ENCODE data around the gene ATP13A2.

ATP13A2 gene, protein sequence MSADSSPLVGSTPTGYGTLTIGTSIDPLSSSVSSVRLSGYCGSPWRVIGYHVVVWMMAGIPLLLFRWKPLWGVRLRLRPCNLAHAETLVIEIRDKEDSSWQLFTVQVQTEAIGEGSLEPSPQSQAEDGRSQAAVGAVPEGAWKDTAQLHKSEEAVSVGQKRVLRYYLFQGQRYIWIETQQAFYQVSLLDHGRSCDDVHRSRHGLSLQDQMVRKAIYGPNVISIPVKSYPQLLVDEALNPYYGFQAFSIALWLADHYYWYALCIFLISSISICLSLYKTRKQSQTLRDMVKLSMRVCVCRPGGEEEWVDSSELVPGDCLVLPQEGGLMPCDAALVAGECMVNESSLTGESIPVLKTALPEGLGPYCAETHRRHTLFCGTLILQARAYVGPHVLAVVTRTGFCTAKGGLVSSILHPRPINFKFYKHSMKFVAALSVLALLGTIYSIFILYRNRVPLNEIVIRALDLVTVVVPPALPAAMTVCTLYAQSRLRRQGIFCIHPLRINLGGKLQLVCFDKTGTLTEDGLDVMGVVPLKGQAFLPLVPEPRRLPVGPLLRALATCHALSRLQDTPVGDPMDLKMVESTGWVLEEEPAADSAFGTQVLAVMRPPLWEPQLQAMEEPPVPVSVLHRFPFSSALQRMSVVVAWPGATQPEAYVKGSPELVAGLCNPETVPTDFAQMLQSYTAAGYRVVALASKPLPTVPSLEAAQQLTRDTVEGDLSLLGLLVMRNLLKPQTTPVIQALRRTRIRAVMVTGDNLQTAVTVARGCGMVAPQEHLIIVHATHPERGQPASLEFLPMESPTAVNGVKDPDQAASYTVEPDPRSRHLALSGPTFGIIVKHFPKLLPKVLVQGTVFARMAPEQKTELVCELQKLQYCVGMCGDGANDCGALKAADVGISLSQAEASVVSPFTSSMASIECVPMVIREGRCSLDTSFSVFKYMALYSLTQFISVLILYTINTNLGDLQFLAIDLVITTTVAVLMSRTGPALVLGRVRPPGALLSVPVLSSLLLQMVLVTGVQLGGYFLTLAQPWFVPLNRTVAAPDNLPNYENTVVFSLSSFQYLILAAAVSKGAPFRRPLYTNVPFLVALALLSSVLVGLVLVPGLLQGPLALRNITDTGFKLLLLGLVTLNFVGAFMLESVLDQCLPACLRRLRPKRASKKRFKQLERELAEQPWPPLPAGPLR

DNA sequence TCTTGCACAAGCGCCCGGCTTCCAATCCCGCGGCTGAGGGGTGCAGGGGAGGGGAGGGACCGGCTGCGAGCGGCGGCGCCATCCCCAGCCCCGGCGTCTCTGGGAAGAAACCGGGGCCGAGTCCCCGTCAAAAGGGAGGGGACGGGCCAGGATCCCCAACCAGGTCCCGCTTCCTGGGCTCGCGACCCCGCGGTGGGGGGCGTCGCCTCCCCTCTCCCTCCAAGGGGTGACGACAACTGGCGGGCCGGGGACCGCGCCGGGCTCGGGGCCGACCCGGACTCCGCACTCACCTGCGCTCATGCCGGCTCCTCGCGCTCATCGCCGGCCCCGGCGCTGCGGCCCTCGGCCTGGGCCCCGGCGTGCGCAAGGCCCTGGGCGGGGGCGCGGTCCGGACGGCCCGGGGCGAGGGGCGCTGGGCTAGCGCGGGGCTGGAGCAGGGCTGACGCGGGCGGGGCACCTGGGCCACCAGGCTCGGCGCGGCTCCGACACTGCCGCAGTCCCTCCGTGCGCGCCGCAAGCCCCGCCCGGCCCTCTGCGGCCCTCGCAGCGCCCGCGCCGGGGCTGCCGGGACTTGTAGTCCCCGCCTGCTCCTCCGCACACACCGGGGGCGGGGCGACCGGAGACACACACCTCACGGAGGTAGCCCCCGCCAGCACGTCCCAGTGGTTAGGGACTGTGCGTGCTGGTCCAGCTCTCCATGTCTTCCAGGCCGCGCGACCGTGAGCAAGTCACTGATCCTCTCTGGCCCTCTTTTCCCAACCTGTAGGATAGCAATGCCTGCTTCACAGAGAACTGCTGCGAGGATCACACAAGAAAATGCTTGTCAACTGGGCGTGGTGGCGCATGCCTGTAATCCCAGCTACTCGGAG lies at the start of gene ATP13A2:
TSS of gene ATP13A2 (minus strand) at position 490 of the 869 bp plus-strand sequence. CDS start at position 300, 190 bp downstream.
- peak; percentile 83 for DNase-seq

DNA sequence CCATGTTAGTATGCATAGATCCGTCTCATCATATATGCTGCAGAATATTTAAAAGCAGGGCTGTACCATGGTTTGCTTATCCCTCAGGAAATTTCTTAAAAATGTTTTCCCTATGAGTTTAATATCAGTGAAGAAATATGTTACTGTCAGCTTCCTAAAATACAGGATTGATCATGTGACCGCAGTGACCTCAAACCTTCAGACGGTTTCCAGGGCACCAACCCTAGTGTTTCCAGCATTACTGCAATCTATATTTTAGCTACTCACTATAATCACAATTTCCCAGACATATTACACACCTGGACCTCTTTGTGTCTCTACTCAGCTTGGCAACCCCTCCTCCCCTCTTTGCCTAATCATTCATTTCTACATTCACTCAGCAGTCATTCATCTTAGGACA lies 49.8 kb upstream of the ATP13A2 start:
- no peak for DNase-seq

DNA sequence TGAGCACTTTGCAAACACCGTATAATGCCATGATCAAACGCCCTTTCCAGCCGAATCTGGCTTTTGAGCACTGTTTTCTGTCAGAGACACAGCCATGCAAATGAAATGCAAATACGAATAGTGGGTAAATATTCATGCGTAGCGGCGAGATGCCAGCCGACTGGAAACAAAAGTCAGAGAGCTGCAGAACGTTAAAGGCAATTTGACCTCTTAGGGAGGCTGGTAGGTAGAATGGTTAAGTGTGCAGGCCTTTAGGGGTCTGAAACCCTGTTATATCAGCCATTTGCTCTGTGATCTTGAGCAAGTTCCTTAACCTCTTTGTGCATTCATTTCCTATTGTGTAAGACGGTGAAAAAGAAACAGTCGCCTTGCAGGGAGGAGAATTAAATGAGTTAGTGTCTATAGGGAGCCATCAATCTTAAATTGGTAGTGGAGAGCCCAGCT lies 48.6 kb upstream of the ATP13A2 start:
- DNase-seq: no peak

DNA sequence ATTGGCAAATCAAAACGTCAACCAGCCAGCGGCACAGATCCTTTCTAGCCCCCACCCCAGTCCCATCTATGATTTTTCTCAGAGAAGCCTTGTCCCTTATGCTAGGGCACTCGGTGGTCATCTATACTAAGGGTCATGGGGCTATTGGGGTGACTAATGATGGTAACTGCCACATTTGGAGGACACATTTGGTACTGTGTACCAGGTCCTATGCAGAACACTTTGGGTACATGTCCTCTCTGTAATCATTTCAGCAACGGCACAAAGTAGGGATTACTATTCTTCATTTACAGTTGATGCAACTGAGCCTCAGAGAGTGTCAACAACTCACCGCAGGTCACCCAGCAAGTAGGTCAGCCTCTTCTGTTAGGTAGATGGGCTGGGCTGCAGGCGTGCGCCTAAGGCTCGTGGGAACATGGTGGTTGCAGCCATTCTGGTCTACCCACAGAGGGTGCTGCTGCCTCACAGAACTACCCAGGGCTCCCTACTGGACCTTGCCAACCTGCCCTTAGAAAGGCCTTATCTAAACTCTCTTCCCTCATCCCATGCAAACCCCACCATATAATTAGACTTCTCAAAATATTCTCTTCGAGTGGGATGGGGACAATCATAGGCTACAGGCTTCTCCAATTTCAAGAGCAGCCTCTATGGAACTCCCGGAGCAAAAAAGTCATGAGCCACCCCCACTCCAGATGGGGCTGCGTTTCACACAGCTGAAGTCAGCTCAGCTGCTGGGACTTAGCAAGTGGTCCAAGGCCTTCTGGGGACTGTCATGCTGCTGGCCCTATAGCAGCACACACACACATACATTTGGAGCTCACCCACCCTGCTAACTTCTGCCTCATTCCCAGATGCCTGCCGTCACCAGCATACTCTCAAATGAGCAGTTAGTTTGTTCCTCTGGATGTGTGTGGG lies 47.9 kb upstream of the ATP13A2 start:
- peak; percentile 59 for DNase-seq

DNA sequence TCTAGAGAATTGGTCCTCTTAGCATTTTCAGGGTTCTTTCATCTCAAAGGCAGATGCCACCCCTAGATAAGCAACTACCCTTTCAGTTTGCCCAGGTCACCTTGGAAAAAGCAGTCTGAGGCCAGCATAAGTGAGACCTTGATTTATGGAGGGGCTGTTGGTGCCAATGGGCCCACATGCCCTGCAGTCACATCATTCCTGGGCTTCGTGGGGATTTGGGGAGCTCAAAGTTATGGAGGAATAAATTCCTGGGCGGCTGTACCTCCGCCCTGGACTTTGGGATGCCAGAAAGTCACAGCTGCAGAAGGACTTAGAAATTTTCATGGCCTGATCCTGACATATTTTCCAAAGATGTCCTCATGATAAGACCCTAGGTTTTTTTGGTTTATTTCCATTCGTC lies 44.8 kb upstream of the ATP13A2 start:
- no peak for DNase-seq

DNA sequence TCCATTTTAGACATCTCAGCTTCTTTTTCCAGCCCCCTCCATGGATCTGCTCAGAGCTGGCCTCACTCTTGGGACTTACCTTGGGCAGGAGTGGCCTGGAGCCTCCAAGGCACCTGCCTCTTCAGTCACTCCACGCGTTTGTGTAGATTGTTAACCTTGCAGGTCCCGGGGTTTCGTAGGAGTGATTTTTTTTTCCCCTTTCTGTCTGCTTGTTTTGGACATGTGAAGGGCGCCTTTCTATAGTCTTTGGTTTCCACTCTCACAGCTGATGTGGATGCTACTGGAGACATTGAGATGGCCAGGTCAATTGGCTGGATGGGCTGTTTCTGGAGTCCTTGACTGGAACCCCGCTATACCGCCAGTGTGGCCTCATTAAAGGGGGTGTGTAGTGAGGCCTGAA lies 44.1 kb upstream of the ATP13A2 start:
- DNase-seq: no peak

DNA sequence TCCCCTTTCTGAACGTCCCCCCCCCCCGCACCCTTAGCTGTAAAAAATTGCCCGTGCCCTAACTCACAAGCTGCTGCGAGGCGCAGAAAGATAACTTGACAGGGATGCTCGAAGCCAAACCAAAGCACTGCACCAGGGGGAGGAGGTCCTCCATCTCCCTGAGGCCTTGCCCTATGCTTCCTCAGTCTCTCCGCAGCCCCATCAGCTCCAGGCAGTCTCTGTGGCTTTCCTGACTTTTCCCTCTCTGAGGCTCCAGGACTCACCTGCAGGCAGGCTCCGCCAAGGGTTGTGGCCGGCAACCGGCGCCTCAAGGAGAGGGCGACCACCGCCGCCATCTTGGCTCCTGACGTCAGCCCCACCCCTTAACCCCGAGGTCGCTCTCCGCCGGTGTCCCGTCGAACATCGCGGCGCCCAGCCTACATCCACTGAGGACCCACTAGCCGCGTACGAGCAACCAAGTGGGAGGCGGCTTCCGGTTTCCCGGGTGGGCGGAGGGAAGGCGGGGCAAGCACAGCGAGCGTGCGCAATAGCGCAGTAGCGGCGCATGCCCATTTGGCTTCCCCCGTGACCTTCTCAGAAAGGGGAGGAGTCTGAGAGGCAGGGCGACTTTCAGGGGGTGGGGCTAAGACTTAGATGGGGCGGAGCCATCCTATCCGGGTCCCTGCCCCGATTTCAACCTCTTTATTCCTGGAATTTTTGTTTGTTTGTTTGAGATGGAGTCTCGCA lies 42.1 kb upstream of the ATP13A2 start, which contains the start of gene SDHB:
TSS of gene SDHB (minus strand) at position 348 of the 726 bp plus-strand sequence. CDS start at position 335, 13 bp downstream.
- peak; percentile 98 for DNase-seq

DNA sequence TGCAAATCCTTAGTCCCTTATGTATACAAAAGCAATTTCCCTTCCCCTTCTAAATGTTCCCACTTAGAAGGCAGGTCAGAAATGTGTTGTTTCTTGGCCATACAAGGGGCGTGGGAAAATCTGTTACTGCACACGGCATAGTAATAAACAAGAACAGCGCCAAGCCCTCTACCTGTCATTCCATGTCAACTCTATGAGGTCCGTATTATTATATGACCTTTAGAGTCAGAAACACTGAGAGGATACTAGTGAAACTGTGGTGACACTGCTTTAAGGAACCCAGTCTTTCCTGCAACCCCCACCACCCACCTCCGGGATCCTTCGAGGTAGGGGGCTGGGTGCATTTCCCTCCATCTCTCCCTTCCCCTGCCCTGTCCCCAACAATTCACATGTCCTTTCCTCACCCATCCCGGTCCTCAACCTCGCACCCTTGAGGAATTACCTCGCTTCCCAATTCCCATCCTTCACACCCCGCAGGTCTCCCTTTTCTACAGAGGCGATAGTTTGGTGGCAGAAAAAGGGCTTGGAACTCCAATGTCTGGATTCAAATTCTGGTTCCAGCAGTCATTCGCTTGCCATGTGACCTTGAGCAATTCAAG lies 41.5 kb upstream of the ATP13A2 start:
- DNase-seq: no peak

DNA sequence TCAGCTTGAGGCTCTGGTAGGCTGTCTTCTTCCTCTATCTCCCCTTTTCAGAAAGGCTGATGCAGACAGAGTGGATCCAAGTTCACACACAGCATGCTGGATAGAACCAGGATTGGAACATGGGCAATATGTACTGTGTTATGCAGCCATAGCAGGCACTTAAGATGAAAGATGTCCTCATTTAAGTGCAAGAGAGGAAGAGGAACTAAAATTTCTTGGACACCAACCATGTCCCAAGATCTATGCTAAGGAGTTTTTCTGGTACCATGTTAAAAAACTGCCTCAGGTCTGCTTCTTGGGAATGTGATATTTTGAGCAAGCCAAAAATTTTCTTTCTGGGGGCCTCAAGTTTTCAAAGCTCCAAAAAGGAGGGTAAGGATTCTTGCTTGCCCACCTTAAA lies 40.9 kb upstream of the ATP13A2 start:
- DNase-seq: no peak

DNA sequence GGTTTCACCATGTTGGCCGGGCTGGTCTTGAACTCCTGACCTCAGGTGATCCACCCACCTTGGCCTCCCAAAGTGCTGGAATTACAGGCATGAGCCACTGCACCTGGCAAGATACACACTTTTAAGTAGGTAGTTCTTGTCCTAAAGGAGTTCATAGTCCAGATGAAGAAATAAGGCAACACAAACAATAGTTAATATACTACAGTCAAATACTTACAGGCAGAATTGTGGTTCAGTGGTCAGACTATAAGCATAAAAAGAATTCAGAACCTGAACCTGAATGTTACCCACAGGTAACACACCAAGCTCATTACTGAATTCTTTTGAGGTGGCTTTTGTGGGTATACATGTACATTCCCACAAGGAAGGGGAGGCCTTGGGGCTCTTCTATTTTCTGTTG lies 40.3 kb upstream of the ATP13A2 start:
- no peak for DNase-seq

DNA sequence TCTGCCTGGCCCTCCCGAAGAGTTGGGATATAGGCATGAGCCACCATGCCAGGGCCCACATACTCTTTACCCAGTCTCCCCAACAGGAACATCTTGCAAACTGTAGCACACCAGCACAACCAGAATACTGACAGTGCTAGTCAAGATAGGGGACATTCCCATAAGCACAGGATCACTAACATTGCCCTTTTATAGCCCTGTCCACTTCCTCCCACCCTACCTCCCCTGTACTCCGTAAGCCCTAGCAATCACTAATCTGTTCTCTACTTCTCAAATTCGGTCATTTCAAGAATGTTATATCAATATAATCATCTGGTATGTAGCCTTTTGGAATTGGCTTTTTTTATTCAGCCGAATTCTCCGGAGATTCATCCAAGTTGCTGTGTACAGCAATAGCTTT lies 36.2 kb upstream of the ATP13A2 start:
- DNase-seq: no peak

DNA sequence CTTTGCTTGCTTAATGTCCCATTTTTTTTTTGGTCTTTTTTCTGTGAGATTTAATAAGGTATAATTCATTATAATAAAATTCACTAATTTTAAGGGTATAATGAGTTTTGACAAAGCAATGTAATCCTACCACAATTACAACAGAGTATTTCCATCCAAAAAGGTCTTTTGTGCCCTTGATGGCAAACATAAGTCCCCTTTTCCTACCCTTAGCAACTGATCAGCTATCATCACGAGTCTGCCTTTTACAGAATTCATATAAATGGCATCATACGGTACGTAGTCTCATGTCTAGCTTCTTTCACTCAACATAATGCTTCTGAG lies 34.6 kb upstream of the ATP13A2 start:
- DNase-seq: no peak

DNA sequence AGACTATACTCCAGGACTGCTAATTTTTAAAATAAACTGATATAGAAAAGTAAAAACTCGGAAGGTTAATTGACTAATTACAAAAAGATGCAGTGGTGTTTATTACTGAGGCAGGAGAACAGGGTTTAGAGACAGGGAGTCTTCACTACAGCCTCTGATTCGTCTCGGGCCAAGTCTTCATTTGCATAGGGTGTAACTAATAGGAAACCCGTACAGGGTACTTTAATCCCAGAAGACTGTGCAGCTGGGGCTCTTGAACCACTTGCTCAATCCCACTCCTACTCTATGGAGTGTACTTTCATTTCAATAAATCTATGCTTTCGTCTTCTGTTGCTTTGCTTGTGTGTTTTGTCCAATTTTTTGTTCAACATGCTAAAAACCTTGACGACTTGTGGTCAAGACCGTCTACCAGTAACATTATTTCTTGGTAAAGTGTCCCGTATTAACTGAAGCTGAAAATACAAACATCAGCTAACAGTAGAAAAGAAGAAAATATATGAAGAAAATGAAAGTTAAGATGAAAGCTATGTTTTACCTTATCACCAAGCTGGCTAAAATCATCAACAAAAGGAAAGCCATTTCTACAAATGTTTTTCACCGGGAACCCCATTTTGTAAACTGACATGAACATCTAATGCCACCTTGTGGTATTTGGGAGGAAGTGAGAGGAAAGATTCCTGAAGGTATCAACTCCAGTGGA lies 34.1 kb upstream of the ATP13A2 start:
- no peak for DNase-seq

DNA sequence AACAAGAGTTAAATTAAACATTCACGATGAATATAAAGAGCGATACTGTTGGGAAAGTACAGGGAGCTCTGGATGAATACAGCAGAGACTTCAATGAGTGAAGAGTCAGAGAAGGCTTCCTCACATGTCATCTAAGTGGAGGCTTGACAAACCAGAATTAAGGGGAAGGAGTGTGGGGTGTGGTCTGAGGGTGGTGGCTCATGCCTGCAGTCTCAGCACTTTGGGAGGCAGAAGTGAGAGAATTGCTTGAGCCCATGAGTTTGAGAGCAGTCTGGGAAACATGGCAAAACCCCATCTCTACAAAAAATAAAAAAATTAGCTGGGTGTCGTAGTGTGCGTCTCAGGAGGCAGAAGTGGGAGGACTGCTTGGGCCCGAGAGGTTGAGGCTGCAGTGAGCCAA lies 33.4 kb upstream of the ATP13A2 start:
- peak; percentile 21 for DNase-seq

DNA sequence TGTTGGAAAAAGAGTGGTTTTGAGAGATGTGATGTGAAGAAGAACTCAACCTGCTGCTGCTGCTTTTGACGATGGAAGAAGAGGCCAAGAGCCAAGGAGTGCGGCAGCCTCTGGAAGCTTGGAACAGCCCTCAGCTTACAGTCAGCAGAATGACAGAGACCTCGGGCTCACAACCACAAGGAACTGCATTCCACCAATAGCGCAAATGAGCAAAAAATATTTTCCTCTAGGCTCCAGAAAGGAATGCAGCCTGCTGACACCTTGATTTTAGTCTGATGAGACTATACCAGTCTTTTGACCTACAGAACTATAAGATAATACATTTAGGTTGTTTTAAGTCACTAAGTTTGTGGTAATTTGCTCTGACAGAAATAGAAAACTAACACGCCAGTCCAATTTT lies 31.9 kb upstream of the ATP13A2 start:
- no peak for DNase-seq

DNA sequence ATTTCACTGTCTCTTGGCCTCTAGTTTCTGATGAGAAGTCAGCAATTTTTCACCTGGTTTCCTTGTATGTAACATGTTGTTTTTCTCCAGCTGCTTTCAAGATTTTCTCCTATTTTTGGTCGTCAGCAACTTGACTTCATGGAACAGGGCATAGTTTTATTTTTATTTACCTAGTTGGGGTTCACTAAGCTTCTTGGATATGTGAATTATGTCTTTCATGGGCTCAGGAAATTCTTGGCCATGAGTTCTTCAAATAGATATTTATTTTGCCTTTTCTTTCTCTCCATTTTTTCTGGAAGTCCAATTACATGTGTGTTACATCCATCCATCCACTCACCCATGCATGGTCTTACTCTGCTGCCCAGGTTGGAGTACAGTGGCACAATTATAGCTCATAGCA lies 28.4 kb upstream of the ATP13A2 start:
- no peak for DNase-seq

DNA sequence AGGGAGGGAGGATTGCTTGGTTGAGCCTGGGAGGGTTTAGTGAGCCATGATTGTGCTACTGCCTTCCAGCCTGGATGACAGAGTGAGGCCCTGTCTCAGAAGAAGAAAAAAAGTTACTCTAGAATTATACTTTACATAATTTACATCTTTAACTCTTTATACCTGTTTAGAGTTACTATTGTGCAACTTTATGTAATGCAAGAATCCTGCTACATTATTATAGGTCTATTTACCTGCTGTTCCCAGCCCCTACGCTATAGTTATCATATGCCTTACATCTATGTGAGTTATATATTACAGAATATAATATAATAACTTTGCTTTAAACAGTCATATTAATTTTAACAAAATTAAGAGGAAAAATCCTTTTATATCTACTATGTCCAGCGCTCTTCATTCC lies 27.8 kb upstream of the ATP13A2 start:
- no peak for DNase-seq

DNA sequence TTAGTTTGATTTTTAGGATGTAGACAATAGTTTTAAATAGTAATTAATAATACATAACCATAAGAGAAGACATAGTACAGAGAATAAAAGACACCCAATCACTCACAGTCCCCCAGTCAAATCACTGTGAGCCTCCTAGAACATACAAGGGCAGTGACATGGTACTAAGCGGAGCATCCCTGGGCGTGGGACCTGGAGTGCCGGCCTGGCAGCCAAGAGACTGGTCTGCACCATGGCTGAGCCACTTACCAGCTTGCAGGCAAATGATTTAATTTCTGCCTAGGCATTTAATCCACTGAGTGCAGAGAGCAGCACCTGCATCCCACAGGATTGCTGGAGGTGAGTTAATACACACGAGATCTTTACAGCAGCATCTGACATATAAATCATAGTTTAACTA lies 21.8 kb upstream of the ATP13A2 start:
- no peak for DNase-seq

DNA sequence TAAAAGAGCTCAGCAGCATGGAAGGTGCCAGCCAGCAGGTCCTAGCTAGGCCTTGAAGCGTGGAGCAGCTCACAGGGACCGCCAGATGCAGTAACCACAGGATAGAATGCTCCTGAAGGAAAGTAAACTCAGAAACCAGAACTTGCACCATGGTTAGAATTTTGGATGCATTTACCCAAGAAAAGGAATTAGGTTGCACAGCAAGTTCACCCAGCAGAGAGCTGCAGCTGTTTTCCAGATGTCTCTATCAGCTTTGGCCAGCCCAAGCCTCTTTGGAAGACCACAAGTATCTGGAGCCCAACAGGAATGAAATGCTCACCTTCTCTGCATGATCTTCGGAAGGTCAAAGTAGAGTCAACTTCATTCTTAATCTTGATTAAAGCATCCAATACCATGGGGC lies 21.0 kb upstream of the ATP13A2 start:
- no peak for DNase-seq

Measured in CD4-positive, alpha-beta T cell treated with Interferon gamma for 1 hour (primary cell).